ENCODE results near the gene ZNF780B.
"Not testable (repeated sequence)": the region's sequence is repeated elsewhere in the genome, so short reads cannot be mapped to it uniquely, and the experiment has no call there.

Gene ZNF780B

DNA sequence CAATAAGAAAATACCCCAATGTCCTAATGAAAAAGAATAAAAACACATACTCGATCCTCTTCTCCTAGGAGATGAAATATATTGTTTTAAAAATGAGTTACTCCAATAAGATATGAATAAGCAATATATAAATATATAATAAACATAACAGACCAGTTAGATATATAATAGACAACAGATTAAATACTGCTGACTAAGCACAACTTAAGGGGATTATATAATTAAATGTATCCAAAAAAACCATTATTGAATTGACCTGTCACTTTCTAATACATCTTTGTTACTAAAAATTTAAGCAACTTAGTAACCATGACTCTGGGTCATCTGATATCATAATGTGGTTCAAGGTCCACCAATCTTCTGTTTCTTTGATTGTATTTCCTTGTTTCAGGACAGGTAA is 14.0 kb upstream of the ZNF780B start:
- no peak for DNase-seq (ENCODE audit: insufficient read length, low spot score)
- FAIRE-seq, result no peak
- TF ChIP-seq POLR2A (IDR thresholded peaks at IDR 0.05; ENCODE audit: low read depth, low read length), result no peak

- no peak for TF ChIP-seq POLR2A (IDR thresholded peaks at IDR 0.05; ENCODE audit: low read depth, low read length)
- FAIRE-seq (peak; percentile 62), DNase-seq (ENCODE audit: insufficient read length, low spot score) (no peak)
Measured at GRCh38 chr19:40059624-40060023, 3.6 kb upstream of the ZNF780B start.

- DNase-seq (ENCODE audit: insufficient read length, low spot score) (no peak), FAIRE-seq (peak; percentile 6)
- TF ChIP-seq POLR2A (IDR thresholded peaks at IDR 0.05; ENCODE audit: low read depth, low read length), result no peak
Measured at GRCh38 chr19:40057166-40057565, 1.1 kb upstream of the ZNF780B start.

DNA sequence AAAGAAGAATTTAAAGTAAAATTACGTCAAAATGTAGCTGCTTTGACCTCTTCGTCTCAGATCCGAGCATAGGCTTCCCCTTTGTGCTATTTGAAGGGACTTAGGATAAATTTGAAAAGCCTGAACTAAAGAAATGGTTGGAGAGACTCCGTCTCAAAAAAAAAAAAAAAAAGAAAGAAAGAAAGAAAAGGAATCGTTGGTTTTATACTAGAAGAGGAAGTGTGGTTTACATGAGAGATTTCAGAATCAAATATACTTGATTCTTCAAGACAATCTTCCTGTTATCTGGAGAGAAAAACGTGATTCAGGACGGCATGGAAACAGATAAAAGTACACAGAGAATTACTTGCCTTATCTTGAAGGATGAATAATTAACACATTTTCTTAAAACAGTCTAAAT is 474 bp upstream of the ZNF780B start:
- no peak for TF ChIP-seq POLR2A (IDR thresholded peaks at IDR 0.05; ENCODE audit: low read depth, low read length)
- FAIRE-seq, result peak; percentile 30
- DNase-seq (ENCODE audit: insufficient read length, low spot score), result no peak

GRCh38 chr19:40055049-40055448 is 982 bp downstream of the ZNF780B start:
- peak; percentile 53 for FAIRE-seq

GRCh38 chr19:40054632-40055031 is 1.4 kb downstream of the ZNF780B start:
- no peak for FAIRE-seq
- TF ChIP-seq POLR2A (IDR thresholded peaks at IDR 0.05; ENCODE audit: low read depth, low read length), result no peak
- DNase-seq (ENCODE audit: insufficient read length, low spot score), result no peak

More at GRCh38 chr19:40055049-40055448, 982 bp downstream of the ZNF780B start:
- TF ChIP-seq POLR2A (IDR thresholded peaks at IDR 0.05; ENCODE audit: low read depth, low read length), result no peak
- no peak for DNase-seq (ENCODE audit: insufficient read length, low spot score)

DNA sequence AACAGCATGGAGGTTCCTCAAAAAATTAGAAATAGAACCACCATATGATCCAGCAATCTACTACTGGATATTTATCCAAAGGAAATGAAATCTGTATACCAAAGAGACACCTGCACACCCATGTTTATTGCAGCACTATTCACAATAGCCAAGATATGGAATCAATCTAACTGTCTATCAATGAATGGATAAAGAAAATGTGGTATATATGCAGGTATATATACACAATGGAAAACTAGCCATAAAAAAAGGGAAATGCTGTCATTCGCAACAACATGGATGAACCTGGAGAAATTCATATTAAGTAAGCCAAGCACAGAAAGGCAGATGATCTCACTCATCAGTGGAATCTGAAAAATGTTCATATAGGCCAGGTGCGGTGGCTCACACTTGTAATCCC is 2.5 kb downstream of the ZNF780B start:
- FAIRE-seq (no peak), DNase-seq (ENCODE audit: insufficient read length, low spot score) (no peak)
- no peak for TF ChIP-seq POLR2A (IDR thresholded peaks at IDR 0.05; ENCODE audit: low read depth, low read length)

DNA sequence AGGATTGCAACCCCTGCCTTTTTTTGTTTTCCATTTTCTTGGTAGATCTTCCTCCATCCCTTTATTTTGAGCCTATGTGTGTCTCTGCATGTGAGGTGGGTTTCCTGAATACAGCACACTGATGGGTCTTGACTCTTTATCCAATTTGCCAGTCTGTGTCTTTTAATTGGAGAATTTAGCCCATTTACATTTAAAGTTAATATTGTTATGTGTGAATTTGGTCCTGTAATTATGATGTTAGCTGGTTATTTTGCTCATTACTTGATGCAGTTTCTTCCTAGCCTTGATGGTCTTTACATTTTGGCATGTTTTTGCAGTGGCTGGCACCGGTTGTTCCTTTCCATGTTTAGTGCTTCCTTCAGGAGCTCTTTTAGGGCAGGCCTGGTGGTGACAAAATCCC is 14.3 kb downstream of the ZNF780B start:
- FAIRE-seq; DNase-seq (ENCODE audit: insufficient read length, low spot score): not testable (repeated sequence)

DNA sequence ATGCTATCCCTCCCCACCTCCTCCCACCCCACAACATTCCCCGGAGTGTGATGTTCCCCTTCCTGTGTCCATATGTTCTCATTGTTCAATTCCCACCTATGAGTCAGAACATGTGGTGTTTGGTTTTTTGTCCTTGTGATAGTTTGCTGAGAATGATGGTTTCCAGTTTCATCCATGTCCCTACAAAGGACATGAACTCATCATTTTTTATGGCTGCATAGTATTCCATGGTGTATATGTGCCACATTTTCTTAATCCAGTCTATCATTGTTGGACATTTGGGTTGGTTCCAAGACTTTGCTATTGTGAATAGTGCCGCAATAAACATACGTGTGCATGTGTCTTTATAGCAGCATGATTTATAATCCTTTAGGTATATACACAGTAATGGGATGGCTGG is 18.0 kb downstream of the ZNF780B start:
- not testable (repeated sequence) for DNase-seq (ENCODE audit: insufficient read length, low spot score); FAIRE-seq

DNA sequence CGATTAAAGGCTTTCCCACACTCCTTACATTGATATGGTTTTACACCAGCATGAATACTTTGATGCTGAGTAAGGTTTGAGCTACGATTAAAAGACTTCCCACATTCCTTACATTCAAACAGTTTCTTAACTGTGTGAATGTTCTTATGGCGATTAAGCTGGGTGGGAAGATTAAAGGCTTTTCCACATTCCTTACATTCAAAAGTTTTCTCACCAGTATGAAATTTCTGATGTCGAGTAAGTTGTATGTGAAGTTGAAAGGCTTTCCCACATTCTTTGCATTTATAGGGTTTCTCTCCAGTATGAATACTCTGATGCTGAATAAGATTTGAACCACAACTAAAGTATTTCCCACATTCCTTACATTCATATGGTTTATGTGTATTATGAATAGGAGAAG is 20.0 kb downstream of the ZNF780B start:
- FAIRE-seq, result peak; percentile 30
- no peak for TF ChIP-seq POLR2A (IDR thresholded peaks at IDR 0.05; ENCODE audit: low read depth, low read length)
- no peak for DNase-seq (ENCODE audit: insufficient read length, low spot score)

DNA sequence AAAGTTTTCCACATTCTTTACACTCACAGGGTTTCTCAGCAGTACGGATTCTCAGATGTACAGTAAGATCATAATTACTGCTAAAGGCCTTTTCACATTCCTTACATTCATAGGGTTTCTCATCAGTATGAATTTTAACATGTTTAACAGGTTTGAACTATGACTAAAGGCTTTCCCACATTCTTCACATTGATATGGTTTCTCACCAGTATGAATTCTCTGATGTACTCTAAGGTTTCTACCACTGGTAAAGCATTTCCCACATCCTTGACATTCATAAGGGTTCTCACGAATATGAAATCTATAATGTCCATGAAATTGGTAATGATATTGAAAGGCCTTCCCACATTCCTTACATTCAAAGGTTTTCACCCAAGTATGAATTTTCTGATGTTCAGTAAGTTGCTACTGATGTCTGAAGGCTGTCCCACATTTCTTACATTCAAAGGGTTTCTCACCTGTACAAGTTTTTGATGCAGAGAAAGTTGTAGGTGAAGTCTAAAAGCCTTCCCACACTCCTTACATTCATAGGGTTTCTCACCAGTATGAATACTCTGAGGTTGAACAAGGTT is 22.0 kb downstream of the ZNF780B start:
- no peak for TF ChIP-seq POLR2A (IDR thresholded peaks at IDR 0.05; ENCODE audit: low read depth, low read length)
- FAIRE-seq, result no peak
- no peak for DNase-seq (ENCODE audit: insufficient read length, low spot score)

DNA sequence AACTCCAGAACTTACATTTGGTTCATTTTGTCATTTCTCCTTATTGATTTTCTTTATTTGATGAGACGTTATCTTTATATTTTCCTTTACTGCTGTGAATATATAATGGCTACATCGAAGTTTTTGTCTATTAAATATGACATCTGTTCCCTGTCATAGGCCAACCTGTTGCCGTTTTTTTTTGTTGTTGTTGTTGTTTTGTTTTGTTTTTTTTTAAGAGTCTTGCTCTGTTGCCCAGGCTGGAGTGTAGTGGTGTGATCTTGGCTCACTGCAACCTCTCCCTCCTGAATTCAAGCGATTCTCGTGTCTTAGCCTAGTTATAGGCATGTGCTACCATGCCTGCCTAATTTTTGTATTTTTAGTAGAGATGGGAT is 29.4 kb downstream of the ZNF780B start:
- FAIRE-seq (no peak), DNase-seq (ENCODE audit: insufficient read length, low spot score) (no peak)
- TF ChIP-seq POLR2A (IDR thresholded peaks at IDR 0.05; ENCODE audit: low read depth, low read length), result no peak

- no peak for TF ChIP-seq POLR2A (IDR thresholded peaks at IDR 0.05; ENCODE audit: low read depth, low read length)
- DNase-seq (ENCODE audit: insufficient read length, low spot score) (no peak), FAIRE-seq (no peak)
Measured at GRCh38 chr19:40025938-40026596, 30.0 kb downstream of the ZNF780B start.

GRCh38 chr19:40023969-40024368 is 32.1 kb downstream of the ZNF780B start:
- FAIRE-seq (no peak), DNase-seq (ENCODE audit: insufficient read length, low spot score) (no peak)
- TF ChIP-seq POLR2A (IDR thresholded peaks at IDR 0.05; ENCODE audit: low read depth, low read length), result no peak

DNA sequence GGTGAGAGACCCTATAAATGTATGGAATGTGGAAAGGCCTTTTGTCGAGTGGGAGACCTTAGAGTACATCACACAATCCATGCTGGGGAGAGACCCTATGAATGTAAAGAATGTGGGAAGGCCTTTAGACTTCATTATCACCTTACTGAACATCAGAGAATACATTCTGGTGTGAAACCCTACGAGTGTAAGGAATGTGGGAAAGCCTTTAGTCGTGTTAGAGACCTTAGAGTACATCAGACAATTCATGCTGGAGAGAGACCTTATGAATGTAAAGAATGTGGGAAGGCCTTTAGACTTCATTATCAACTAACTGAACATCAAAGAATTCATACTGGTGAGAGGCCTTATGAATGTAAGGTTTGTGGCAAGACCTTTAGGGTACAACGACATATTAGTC is 42.0 kb downstream of the ZNF780B start:
- no peak for TF ChIP-seq POLR2A (IDR thresholded peaks at IDR 0.05; ENCODE audit: low read depth, low read length)
- FAIRE-seq (no peak), DNase-seq (ENCODE audit: insufficient read length, low spot score) (no peak)

DNA sequence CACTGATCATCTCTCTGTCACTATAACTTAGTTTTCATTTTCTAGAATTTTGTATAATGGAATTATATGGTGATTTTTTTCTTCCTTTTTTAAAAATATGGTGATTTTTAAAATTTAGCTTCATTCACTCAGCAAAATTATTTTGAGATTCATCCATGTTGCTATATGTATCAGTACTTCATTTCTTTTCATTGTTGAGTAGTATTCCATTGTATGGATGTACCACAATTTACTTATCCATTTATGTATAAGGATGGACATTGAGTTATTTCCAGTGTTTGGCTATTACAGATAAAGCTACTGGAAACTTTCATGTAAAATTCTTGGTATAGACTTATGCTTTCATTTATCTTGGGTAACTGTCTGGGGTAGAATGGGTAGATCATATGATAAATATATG is 46.4 kb downstream of the ZNF780B start:
- DNase-seq (ENCODE audit: insufficient read length, low spot score) (no peak), FAIRE-seq (no peak)
- no peak for TF ChIP-seq POLR2A (IDR thresholded peaks at IDR 0.05; ENCODE audit: low read depth, low read length)
